ENCODE results near the gene CAPN5.

- no peak for TF ChIP-seq CTCF (conservative IDR thresholded peaks at IDR 0.05; ENCODE audit: low read length)
- TF ChIP-seq EZH2phosphoT487 (IDR thresholded peaks at IDR 0.05; ENCODE audit: borderline replicate concordance), result no peak
Measured at GRCh38 chr11:77108436-77108835, 41.7 kb downstream of the CAPN5 start.
